Measurements from ENCODE around the gene CCDC187. TPM values are rescaled to one million over a fixed set of nuclear protein-coding genes. Genes with fewer than 3 reads are reported as not detected.

Gene CCDC187
- total and polyA plus RNA-seq, 2 of the 4 experiments (the other 2 are of a cell fraction), result not detected

DNA sequence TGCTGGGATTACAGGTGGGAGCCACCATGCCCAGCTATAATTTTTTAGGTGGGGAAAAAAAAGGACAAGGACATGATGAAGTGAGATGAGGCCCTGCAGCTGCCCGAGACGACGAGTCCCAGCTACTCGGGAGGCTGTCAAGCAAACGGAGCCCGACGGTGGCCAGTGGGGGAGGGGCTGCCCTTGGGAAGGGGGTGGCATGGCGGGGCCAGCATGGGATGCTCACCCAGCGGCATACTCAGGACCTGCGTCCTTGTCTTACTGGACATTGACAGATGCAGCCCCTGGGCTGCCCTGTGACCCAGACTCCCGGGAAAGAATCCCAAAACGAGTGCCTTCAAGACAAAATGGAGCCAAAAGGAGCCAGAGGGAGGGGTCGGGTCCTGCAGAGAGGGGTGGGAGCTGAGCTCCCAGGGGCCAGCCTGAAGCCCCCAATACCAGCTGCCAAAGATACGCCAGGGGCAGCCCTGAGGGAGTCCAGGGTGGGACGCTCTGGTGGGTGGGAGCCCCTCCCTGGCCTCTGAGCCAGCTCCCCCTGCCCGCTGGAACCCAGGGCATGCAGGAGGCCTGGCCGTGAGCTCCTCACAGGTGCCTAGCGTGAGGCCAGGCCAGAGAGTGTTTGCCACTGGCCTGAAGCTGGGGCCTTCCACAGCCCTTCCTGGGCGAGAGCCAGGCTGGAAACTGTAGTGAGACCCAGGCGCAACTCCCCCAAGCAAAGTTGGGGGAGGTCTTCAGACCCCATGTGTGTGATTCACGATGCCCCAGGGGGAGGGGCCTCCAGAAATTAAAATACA, 15.7 kb downstream of the CCDC187 start:
- no peak for DNase-seq
- intact Hi-C loops (cut with micrococcal nuclease) (no loop called here), in situ Hi-C loops (cut with MboI; ENCODE audit: low sequenced_read_pairs) (no loop called here), dilution Hi-C loops (cut with HindIII; ENCODE audit: low sequenced_read_pairs, unreplicated experiment) (no loop called here)
- Histone ChIP-seq H3K4me2 (ENCODE audit: low read depth, low read length) (no peak overlapping the region), H2BK120ac (ENCODE audit: low read depth, low read length) (no peak overlapping the region), H3K14ac (replicated peaks; ENCODE audit: low read depth, low read length) (no peak overlapping the region), H4K8ac (ENCODE audit: low read depth in 2 of 2, low read length in 2 of 2) (no peak overlapping the region), H4K91ac (ENCODE audit: insufficient read depth, low read depth, low read length) (no peak overlapping the region), H3K18ac (ENCODE audit: low read depth, low read length) (no peak overlapping the region), H3K27ac (ENCODE audit: insufficient read depth, low read length) (no peak overlapping the region), H3K9me3 (ENCODE audit: control insufficient read depth, insufficient read depth, low read length) (no peaks in the 10 kb centered on the region), H3K4ac (ENCODE audit: low read depth, low read length) (no peak overlapping the region), H3K56ac (ENCODE audit: extremely low read depth, insufficient read depth, low read length) (no peak overlapping the region), H3K23ac (ENCODE audit: low read depth, low read length) (no peak overlapping the region), H4K20me1 (ENCODE audit: insufficient read depth, low read length) (no peaks in the 10 kb centered on the region; the same call in 1 of the 2 replicates), H2AK5ac (ENCODE audit: low read depth, low read length) (no peak overlapping the region), H3K27me3 (ENCODE audit: control insufficient read depth, insufficient read depth, low read length) (peaks cover 30% of the 10 kb centered on the region; the same call in 1 of the 2 replicates), H2BK5ac (ENCODE audit: low read depth, low read length, poor library complexity, severe bottlenecking) (no peak overlapping the region), H4K5ac (ENCODE audit: low read depth, low read length) (no peak overlapping the region), H2AK9ac (replicated peaks; ENCODE audit: low read depth, low read length, poor library complexity) (no peak overlapping the region), H2BK20ac (ENCODE audit: low read depth, low read length) (no peak overlapping the region), H3K79me1 (ENCODE audit: low read depth in 1 of 2, low read length in 2 of 2) (no peaks in the 10 kb centered on the region), H3K36me3 (ENCODE audit: control insufficient read depth, insufficient read depth, low read length) (no peaks in the 10 kb centered on the region), H3K9me1 (ENCODE audit: insufficient read depth, low read length) (no peaks in the 10 kb centered on the region), H3K4me1 (ENCODE audit: control insufficient read depth, insufficient read depth, low read length) (no peaks in the 10 kb centered on the region), H3K9ac (ENCODE audit: low read depth, low read length) (no peak overlapping the region), H3K4me3 (ENCODE audit: insufficient read depth, low read depth, low read length) (no peak overlapping the region), H2BK15ac (ENCODE audit: low read depth, low read length) (no peak overlapping the region), H2AFZ (replicated peaks; ENCODE audit: low read length, poor library complexity) (no peak overlapping the region)
- WGBS, 2 experiments (ENCODE audit: extremely low coverage in 2 of 2, insufficient read length in 1 of 2), result 0% methylated on average over 2 of the region's 21 CpGs; no CpG with 5 or more reads in 1 of the 2 experiments
- ChIA-PET CTCF (no interaction called here), POLR2A (ENCODE audit: unreplicated experiment) (no interaction called here)
- ATAC-seq (ENCODE audit: low read depth), result no peak
- no peak for TF ChIP-seq NFE2L2 (IDR thresholded peaks at IDR 0.05; ENCODE audit: low read depth, low read length)
- TF ChIP-seq CHD1 (IDR thresholded peaks at IDR 0.05; ENCODE audit: low read depth, low read length), result no peak
- no TSS peak for BruUV-seq (replicated peaks)
